H1 (cell line): ENCODE measurements around the gene FBXL14. TPM values are rescaled to one million over a fixed set of nuclear protein-coding genes. Genes with fewer than 3 reads are reported as not detected.

Experiments
- CTCF ChIA-PET: fragments of 300-600 bp; sonication (Branson Sonifier 250); formaldehyde crosslinking; loops from one replicate; lab custom pipeline; 2021; ENCODE audit not compliant: partially characterized antibody; lab: Charles Lee
- POLR2A ChIA-PET: fragments of 300-600 bp; sonication (Branson Sonifier 250); formaldehyde crosslinking; loops from one replicate; lab custom pipeline; 2021; ENCODE audit warnings: inconsistent platforms; ENCODE audit not compliant: partially characterized antibody; lab: Charles Lee
- DNase-seq, 2 experiments: peaks; one replicate each; pipeline versions ENCODE4 v3.0.0 to v3.0.0-alpha.2; 2010 to 2022; ENCODE audit warnings: low spot score in 2 of 2, low read depth in 1 of 2, mixed read lengths in 1 of 2
- FAIRE-seq: peaks from 2 replicates; lab custom pipeline; 2011; peaks lifted over from hg19 to GRCh38; lab: Jason Lieb, UNC
- H2AFZ ChIP-seq: 2 replicates; pipeline ENCODE4 v1.8.1; 2012; ENCODE audit warnings: low read length, inconsistent platforms
- H2AK5ac ChIP-seq: 2 replicates; pipeline ENCODE4 v1.6.1; 2013; ENCODE audit warnings: low read depth, low read length
- H2BK120ac ChIP-seq: replicated peaks from 2 replicates; pipeline ENCODE3; 2013; ENCODE audit warnings: low read depth, low read length, inconsistent platforms
- H2BK12ac ChIP-seq: 2 replicates; pipeline ENCODE4 v1.6.1; 2013; ENCODE audit warnings: low read depth, low read length
- H2BK15ac ChIP-seq: 2 replicates; pipeline ENCODE4 v1.6.1; 2013; ENCODE audit warnings: low read length
- H2BK20ac ChIP-seq: 2 replicates; pipeline ENCODE4 v1.6.1; 2013; ENCODE audit warnings: low read length
- H2BK5ac ChIP-seq: 2 replicates; pipeline ENCODE4 v1.6.1; 2013; ENCODE audit warnings: low read depth, low read length
- H3K14ac ChIP-seq: 2 replicates; pipeline ENCODE4 v1.6.1; 2013; ENCODE audit warnings: inconsistent platforms; ENCODE audit not compliant: insufficient read length
- H3K18ac ChIP-seq: 2 replicates; pipeline ENCODE4 v1.6.1; 2013; ENCODE audit warnings: low read length; ENCODE audit errors: extremely low read depth
- H3K23ac ChIP-seq: 2 replicates; pipeline ENCODE4 v1.6.1; 2013; ENCODE audit warnings: inconsistent platforms; ENCODE audit not compliant: insufficient read length
- H3K23me2 ChIP-seq: 2 replicates; pipeline ENCODE4 v1.6.1; 2013; ENCODE audit warnings: low read depth, low read length
- H3K27ac ChIP-seq: 2 replicates; pipeline ENCODE4 v1.6.1; 2011; ENCODE audit warnings: low read depth, low read length, inconsistent platforms
- H3K27me3 ChIP-seq, 4 experiments: replicated peaks in 1 of 4; 1 replicate in 1 of 4; 2 replicates in 3 of 4; pipeline versions ENCODE4 v1.6.1 to v1.8.1; 2011 to 2013; ENCODE audit warnings: low read length in 3 of 4, mild to moderate bottlenecking in 3 of 4, inconsistent platforms in 2 of 4, mixed read lengths in 2 of 4, moderate library complexity in 1 of 4; ENCODE audit not compliant: control insufficient read depth in 3 of 4, insufficient read depth in 3 of 4; ENCODE audit errors: extremely low read depth in 1 of 4
- H3K36me3 ChIP-seq, 4 experiments: 2 replicates each; pipeline versions ENCODE4 v1.6.1 to v1.8.1; 2011 to 2013; ENCODE audit warnings: mild to moderate bottlenecking in 4 of 4, low read length in 3 of 4, moderate library complexity in 2 of 4, control low read depth in 1 of 4, inconsistent platforms in 1 of 4; ENCODE audit not compliant: insufficient read depth in 4 of 4, control insufficient read depth in 2 of 4
- H3K4ac ChIP-seq: replicated peaks from 2 replicates; pipeline ENCODE3; 2013; ENCODE audit warnings: low read length, low read depth, mixed read lengths, inconsistent platforms; ENCODE audit not compliant: insufficient read length
- H3K4me1 ChIP-seq, 4 experiments: replicated peaks in 1 of 4; 1 replicate in 1 of 4; 2 replicates in 3 of 4; pipeline versions ENCODE4 v1.6.1 to v1.8.1; 2011 to 2013; ENCODE audit warnings: low read length in 3 of 4, inconsistent platforms in 2 of 4, mixed read lengths in 1 of 4; ENCODE audit not compliant: insufficient read depth in 4 of 4, control insufficient read depth in 3 of 4
- H3K4me2 ChIP-seq, 2 experiments: 2 replicates each; pipeline versions ENCODE4 v1.6.1 to v1.8.1; 2011 to 2013; ENCODE audit warnings: low read depth in 2 of 2, low read length in 2 of 2, control low read depth in 1 of 2, inconsistent platforms in 1 of 2, mild to moderate bottlenecking in 1 of 2; ENCODE audit not compliant: insufficient read depth in 1 of 2
- H3K4me3 ChIP-seq, 4 experiments: fragments of 200-600, 300-600 bp in 1 of 4; sonication (generic), shearing (Covaris generic), sonication (Bioruptor Twin) in 1 of 4; 2 replicates each; pipeline versions ENCODE4 v1.5.1 to v1.8.1; 2011 to 2016; ENCODE audit warnings: low read length in 4 of 4, low read depth in 3 of 4, control low read depth in 2 of 4, inconsistent platforms in 2 of 4, mild to moderate bottlenecking in 2 of 4, mixed read lengths in 1 of 4, moderate library complexity in 1 of 4; ENCODE audit not compliant: insufficient read depth in 2 of 4; ENCODE audit errors: extremely low read depth in 1 of 4
- H3K56ac ChIP-seq: replicated peaks from 2 replicates; pipeline ENCODE3; 2013; ENCODE audit warnings: low read depth, mild to moderate bottlenecking, mixed read lengths, low read length, inconsistent platforms; ENCODE audit not compliant: insufficient read length
- H3K79me1 ChIP-seq: 2 replicates; pipeline ENCODE4 v1.6.1; 2013; ENCODE audit warnings: low read depth, low read length, control low read depth
- H3K79me2 ChIP-seq, 2 experiments: 2 replicates each; pipeline versions ENCODE4 v1.6.1 to v1.8.1; 2012 to 2013; ENCODE audit warnings: low read length in 2 of 2, mild to moderate bottlenecking in 2 of 2, inconsistent platforms in 1 of 2; ENCODE audit not compliant: insufficient read depth in 2 of 2, control insufficient read depth in 1 of 2
- H3K9ac ChIP-seq, 4 experiments: replicated peaks in 1 of 4; 1 replicate in 1 of 4; 2 replicates in 3 of 4; pipeline versions ENCODE4 v1.6.1 to v1.8.1; 2011 to 2013; ENCODE audit warnings: low read depth in 3 of 4, low read length in 3 of 4, control low read depth in 2 of 4, mild to moderate bottlenecking in 2 of 4, moderate library complexity in 2 of 4, inconsistent platforms in 1 of 4; ENCODE audit errors: extremely low read depth in 1 of 4
- H3K9me3 ChIP-seq, 2 experiments: 2 replicates each; pipeline versions ENCODE4 v1.6.1 to v1.8.1; 2012 to 2013; ENCODE audit warnings: mild to moderate bottlenecking in 2 of 2, moderate library complexity in 2 of 2, control low read depth in 1 of 2, inconsistent platforms in 1 of 2, low read depth in 1 of 2, low read length in 1 of 2, mixed read lengths in 1 of 2; ENCODE audit not compliant: insufficient read depth in 2 of 2
- H4K20me1 ChIP-seq, 2 experiments: replicated peaks in 1 of 2; 2 replicates each; pipeline versions ENCODE3 to v1.8.1; 2011 to 2013; ENCODE audit warnings: inconsistent platforms in 2 of 2, low read length in 2 of 2, mild to moderate bottlenecking in 1 of 2; ENCODE audit not compliant: insufficient read depth in 2 of 2, control insufficient read depth in 1 of 2
- H4K5ac ChIP-seq: 2 replicates; pipeline ENCODE4 v1.6.1; 2013; ENCODE audit warnings: low read length, low read depth, mixed read lengths, inconsistent platforms; ENCODE audit not compliant: insufficient read length
- H4K8ac ChIP-seq: 2 replicates; pipeline ENCODE4 v1.8.0; 2013; ENCODE audit warnings: mild to moderate bottlenecking, moderate library complexity, low read length, inconsistent platforms; ENCODE audit not compliant: insufficient read depth; ENCODE audit errors: extremely low read depth
- H4K91ac ChIP-seq: replicated peaks from 2 replicates; pipeline ENCODE3; 2013; ENCODE audit warnings: low read length, mixed read lengths, inconsistent platforms; ENCODE audit not compliant: insufficient read length
- CTBP2 ChIP-seq: IDR thresholded peaks from 2 replicates; pipeline ENCODE4 v1.7.0; 2011; ENCODE audit warnings: borderline replicate concordance, mild to moderate bottlenecking, moderate library complexity, mixed read lengths, low read length; ENCODE audit not compliant: insufficient read depth, insufficient read length
- CTCF ChIP-seq, 3 experiments: IDR thresholded peaks; 1 replicate in 2 of 3; 2 replicates in 1 of 3; pipeline versions ENCODE4 v1.5.1 to v1.6.1; 2011; ENCODE audit warnings: low read length in 3 of 3, mild to moderate bottlenecking in 3 of 3, inconsistent platforms in 2 of 3, low read depth in 1 of 3, moderate library complexity in 1 of 3; ENCODE audit not compliant: insufficient read depth in 1 of 3; ENCODE audit errors: control extremely low read depth in 1 of 3
- E2F6 ChIP-seq: IDR thresholded peaks from 2 replicates; pipeline ENCODE4 v1.6.1; 2012; ENCODE audit warnings: inconsistent platforms
- EP300 ChIP-seq, 2 experiments: IDR thresholded peaks; 1 replicate in 1 of 2; 2 replicates in 1 of 2; pipeline ENCODE4 v1.6.1; 2011 to 2012; ENCODE audit warnings: low read depth in 2 of 2, low read length in 2 of 2, mild to moderate bottlenecking in 2 of 2, borderline replicate concordance in 1 of 2, inconsistent platforms in 1 of 2, moderate library complexity in 1 of 2
- GABPA ChIP-seq: IDR thresholded peaks from 2 replicates; pipeline ENCODE4 v1.6.1; 2011; ENCODE audit warnings: mild to moderate bottlenecking, low read length, moderate library complexity, borderline replicate concordance; ENCODE audit not compliant: insufficient read depth
- KDM1A ChIP-seq: fragments of 200-600, 300-600 bp; sonication (generic); IDR thresholded peaks from 2 replicates; pipeline ENCODE4 v1.7.1; 2016; ENCODE audit warnings: mild to moderate bottlenecking, low read length, borderline replicate concordance
- MAFK ChIP-seq: IDR thresholded peaks from 2 replicates; pipeline ENCODE4 v1.6.1; 2012; ENCODE audit warnings: low read depth, mild to moderate bottlenecking, improper control_type of control experiment, low read length
- RAD21 ChIP-seq, 2 experiments: IDR thresholded peaks in 1 of 2; conservative IDR thresholded peaks in 1 of 2; 2 replicates each; pipeline ENCODE4 v1.6.1; 2011; ENCODE audit warnings: low read depth in 2 of 2, low read length in 2 of 2, improper control_type of control experiment in 1 of 2, inconsistent platforms in 1 of 2, mild to moderate bottlenecking in 1 of 2, moderate library complexity in 1 of 2
- WGBS, 2 experiments: shearing (Covaris generic) in 1 of 2; methylation state at CpG; one replicate each; pipeline versions ENCODE4 v1.1.6 to v1.1.7; 2013 to 2015; ENCODE audit warnings: low lambda C conversion rate in 2 of 2, mixed read lengths in 2 of 2, inconsistent platforms in 1 of 2, low coverage in 1 of 2, missing lambda C conversion rate in 1 of 2; ENCODE audit not compliant: insufficient replicate concordance in 2 of 2, insufficient coverage in 1 of 2, insufficient read length in 1 of 2; ENCODE audit errors: extremely low coverage in 1 of 2, missing lambda C conversion rate in 1 of 2; 5-methylcytosine and 5-hydroxymethylcytosine counted together
- polyA plus RNA-seq, 7 experiments: library from polyadenylated mRNA; depleted of rRNA in 3 of 7; stranded (reverse) in 5 of 7; unstranded in 2 of 7; fragments of >200 nt in 5 of 7; fragments of 200-250 nt in 2 of 7; gene quantifications; 1 replicate in 5 of 7; 2 replicates in 1 of 7; 4 replicates in 1 of 7; pipeline versions ENCODE4 v1.2.1 to v1.2.3, GENCODE V29; 2011 to 2013; ENCODE audit warnings: missing spikeins in 2 of 7, mixed read lengths in 2 of 7
- total RNA-seq: library from RNA; stranded (reverse); fragmentation: NEBNext Ultra II Directional; extraction: Animal tissue kit (Norgen Biotek cat#: 25700); gene quantifications from 2 replicates; pipeline ENCODE4 v1.2.1, GENCODE V29; 2021

The FBXL14 gene
- total and polyA plus RNA-seq, 2 of the 8 experiments (the other 6 are each of a cell fraction or from before 2014, with no cell fraction given), result 5.5 to 9.6 TPM

- Histone ChIP-seq H3K36me3 (no peaks in the 10 kb centered on the region), H3K18ac (no peak overlapping the region), H3K4me3 (no peak overlapping the region), H3K79me2 (no peaks in the 10 kb centered on the region), H4K20me1 (no peaks in the 10 kb centered on the region), H3K9ac (no peak overlapping the region), H3K4ac (no peak overlapping the region), H3K27ac (no peak overlapping the region), H3K4me2 (no peak overlapping the region), H2BK5ac (no peak overlapping the region), H3K23me2 (peaks cover 5% of the 10 kb centered on the region), H4K5ac (no peak overlapping the region), H3K9me3 (no peaks in the 10 kb centered on the region), H3K23ac (no peak overlapping the region), H4K8ac (no peak overlapping the region), H3K4me1 (peaks cover 0 to 5% (median 1%) of the 10 kb centered on the region in 4 experiments; a peak in 5 of 7 replicates), H2BK20ac (no peak overlapping the region), H3K14ac (no peak overlapping the region), H3K79me1 (no peaks in the 10 kb centered on the region), H2AFZ (no peak overlapping the region), H3K27me3 (peaks cover 0 to 15% (median 12%) of the 10 kb centered on the region in 4 experiments; a peak in 5 of 7 replicates), H2AK5ac (no peak overlapping the region), H3K56ac (no peak overlapping the region), H2BK15ac (no peak overlapping the region), H2BK12ac (no peak overlapping the region), H2BK120ac (no peak overlapping the region), H4K91ac (no peak overlapping the region)
- FAIRE-seq, result no peak
- WGBS, 2 experiments, result 90% methylated on average over 7 of the region's 7 CpGs; no CpG with 5 or more reads in 1 of the 2 experiments
- ChIA-PET CTCF (interaction anchor here (1.7 kb wide), 1 partner anchor 24 kb away, joined by 4 read pairs; no protein-coding TSS in a partner anchor), POLR2A (no interaction called here)
- no peak for DNase-seq
- TF ChIP-seq CTBP2 (no peak), EP300 (IDR thresholded peaks at IDR 0.05; ENCODE audit: borderline replicate concordance in 1 of 2, low read depth in 2 of 2, low read length in 2 of 2) (no peak), KDM1A (no peak), GABPA (no peak), E2F6 (no peak), RAD21 (IDR thresholded peaks at IDR 0.05 in 1 of 2, conservative IDR thresholded peaks at IDR 0.05 in 1 of 2; ENCODE audit: low read depth in 2 of 2, low read length in 2 of 2) (no peak), CTCF (IDR thresholded peaks at IDR 0.05; ENCODE audit: control extremely low read depth in 1 of 3, insufficient read depth in 1 of 3, low read depth in 1 of 3, low read length in 3 of 3) (no peak), MAFK (no peak)
Measured at GRCh38 chr12:1610072-1610643, 15.8 kb upstream of the FBXL14 start.
